GM12865 (cell line): ENCODE data around the gene S100A7.

Source experiments
- DNase-seq: peaks from one replicate; pipeline ENCODE4 v3.0.0; 2010; ENCODE audit warnings: low read depth
- H3K4me3 ChIP-seq: 2 replicates; pipeline ENCODE4 v1.5.1; 2011; ENCODE audit warnings: mild to moderate bottlenecking, low read depth, low read length, control low read depth
- CTCF ChIP-seq: IDR thresholded peaks from 2 replicates; pipeline ENCODE4 v1.5.1; 2011; ENCODE audit warnings: low read length, control low read depth, low read depth, inconsistent platforms; ENCODE audit not compliant: insufficient read depth; ENCODE audit errors: missing control alignments

The S100A7 gene

GRCh38 chr1:153460551-153460950, at the start of gene S100A7:
TSS of gene S100A7 (minus strand) at chr1:153460651. CDS start at chr1:153459013, 1,638 bp downstream.
- DNase-seq: no peak
- TF ChIP-seq CTCF: no peak
- H3K4me3 ChIP-seq: no peak within 1 kb of the TSS

DNA sequence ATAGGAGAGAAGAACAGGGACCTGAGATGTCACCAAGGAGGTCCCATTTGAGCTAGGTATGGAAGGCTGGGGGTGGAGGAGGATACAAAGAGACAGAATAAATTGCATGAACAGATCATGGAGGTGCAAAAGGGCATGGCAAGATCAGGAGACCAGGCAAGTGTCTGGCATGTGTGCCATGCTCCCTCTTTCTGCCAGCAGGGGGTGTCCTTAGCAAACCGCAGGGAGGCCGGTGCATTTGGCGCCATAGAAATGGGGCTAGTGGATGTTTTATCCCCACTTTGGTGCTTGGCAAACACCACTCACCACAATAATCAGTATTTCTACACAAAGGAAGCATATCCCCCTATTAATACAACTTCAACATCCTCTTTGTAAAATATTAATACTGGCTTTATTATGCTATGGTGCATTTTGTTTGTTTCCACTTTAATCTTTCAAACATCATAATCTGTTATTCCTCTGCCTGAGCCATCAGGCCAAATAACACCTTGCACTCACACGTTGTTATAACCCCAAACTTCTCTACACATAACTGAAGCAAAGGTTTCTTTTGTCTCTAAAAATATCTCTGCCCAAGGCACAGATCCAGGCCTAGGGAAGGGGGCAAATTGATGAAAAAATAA, 49.4 kb upstream of the S100A7 start:
- DNase-seq: peak; percentile 59
- peak; percentile 79 for TF ChIP-seq CTCF
- no peak overlapping the region for H3K4me3 ChIP-seq

DNA sequence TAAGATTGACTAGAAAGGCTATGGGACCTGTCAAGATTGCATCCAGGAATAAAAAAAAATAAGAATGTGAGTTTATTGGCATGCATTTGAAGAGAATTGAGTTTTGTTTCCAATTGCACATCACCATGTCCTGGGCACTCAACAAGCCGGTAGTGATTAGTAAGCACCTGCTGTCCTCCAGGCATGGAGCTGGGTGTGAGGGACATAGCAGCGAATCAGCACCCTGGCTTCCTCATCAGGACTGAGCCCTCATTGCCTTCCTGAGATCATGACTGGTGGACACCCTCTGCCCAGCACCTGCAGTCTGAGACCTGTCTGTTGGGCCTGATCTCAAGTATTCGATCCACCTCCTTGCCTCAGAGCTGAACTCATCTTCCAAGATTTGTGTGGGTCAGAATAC, 48.6 kb upstream of the S100A7 start:
- TF ChIP-seq CTCF: no peak
- H3K4me3 ChIP-seq: no peak overlapping the region
- no peak for DNase-seq

- TF ChIP-seq CTCF: no peak
- DNase-seq: no peak
- H3K4me3 ChIP-seq: no peak overlapping the region
Observed at GRCh38 chr1:153507926-153508583, 47.6 kb upstream of the S100A7 start.

GRCh38 chr1:153506831-153507413, 46.5 kb upstream of the S100A7 start:
- no peak overlapping the region for H3K4me3 ChIP-seq
- no peak for TF ChIP-seq CTCF
- no peak for DNase-seq

GRCh38 chr1:153506386-153506785, 45.9 kb upstream of the S100A7 start:
- TF ChIP-seq CTCF: no peak
- H3K4me3 ChIP-seq: no peak overlapping the region
- DNase-seq: no peak
